GM19099 (cell line): ENCODE measurements around the gene TSPYL6.

Experiments used
- POLR2A ChIP-seq: IDR thresholded peaks from 3 replicates; pipeline ENCODE4 v1.6.1; 2011; ENCODE audit warnings: low read depth; ENCODE audit not compliant: insufficient read length; ENCODE audit errors: extremely low read depth

Gene TSPYL6

GRCh38 chr2:54256091-54256694 is at the start of gene TSPYL6:
Gene TSPYL6 (minus strand): TSS chr2:54256229. CDS start chr2:54256151, 78 bp downstream.
- TF ChIP-seq POLR2A = no peak

DNA sequence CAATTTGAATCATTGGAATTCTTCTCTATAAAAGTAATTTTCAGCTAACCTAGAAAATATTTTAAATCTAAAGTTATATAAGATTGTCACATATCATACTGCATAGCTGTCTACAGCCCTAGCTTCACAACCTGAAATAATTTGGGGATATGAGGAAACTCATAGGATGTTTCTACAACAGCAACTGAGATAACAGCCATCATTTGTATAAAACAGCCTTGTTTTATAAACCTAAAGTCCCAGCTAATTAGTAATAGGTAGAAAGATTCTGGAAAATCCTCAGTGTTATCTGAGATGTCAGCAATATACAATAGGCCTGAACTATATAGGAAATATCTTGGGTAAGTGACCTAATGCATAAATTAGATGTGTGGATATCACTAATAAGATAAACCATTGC is 47.6 kb upstream of the TSPYL6 start:
- no peak for TF ChIP-seq POLR2A

DNA sequence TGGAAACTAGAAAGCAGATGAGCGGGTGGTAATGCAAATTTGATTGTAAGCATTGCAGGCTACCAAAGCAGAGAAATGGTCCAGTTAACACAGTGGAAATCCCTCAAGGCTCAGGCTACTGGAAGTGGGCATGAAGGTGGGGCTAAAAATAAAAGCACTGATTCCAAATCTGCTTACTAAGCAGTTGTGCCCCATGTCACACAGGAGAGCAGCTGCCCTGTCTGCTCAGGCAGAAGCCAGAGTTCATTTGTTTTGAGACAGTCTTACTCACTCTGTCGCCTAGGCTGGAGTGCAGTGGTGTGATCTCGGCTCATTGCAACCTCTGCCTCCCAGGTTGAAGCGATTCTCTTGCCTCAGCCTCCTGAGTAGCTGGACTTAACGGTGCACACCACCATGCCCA is 42.5 kb upstream of the TSPYL6 start:
- no peak for TF ChIP-seq POLR2A

- TF ChIP-seq POLR2A = no peak
These were observed 39.9 kb upstream of the TSPYL6 start for GRCh38 chr2:54295911-54296310.

DNA sequence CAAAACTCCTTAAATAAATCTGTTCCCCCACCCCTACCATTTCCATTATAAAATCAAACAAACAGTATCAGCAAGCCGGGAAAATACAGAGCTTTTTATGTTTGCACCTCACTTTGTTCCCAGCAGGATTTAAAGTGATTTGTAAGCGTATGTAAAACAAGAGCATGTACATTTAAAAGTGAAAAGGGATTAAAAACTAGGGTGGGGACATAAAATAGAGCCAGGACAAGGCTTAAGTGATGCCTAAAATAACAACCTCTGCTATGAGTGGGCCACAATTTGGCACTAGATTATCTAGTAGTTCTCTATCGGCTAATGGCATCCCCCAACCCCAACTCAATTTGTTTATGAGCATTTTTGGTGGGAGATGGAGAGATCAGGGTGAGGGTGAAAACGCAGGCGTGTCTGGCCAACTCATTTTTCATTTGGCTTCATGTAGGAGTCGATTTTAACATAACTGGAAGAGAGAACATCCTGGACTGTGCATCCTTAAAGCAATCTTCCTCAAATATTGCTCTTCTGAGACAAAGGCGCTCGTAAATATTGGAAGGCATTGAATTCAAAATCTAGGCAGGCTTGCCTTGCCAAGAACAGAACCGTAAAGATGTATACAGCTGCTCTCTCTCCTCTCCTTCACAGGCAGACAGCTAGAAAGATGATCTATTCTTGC is 34.5 kb upstream of the TSPYL6 start:
- no peak for TF ChIP-seq POLR2A

DNA sequence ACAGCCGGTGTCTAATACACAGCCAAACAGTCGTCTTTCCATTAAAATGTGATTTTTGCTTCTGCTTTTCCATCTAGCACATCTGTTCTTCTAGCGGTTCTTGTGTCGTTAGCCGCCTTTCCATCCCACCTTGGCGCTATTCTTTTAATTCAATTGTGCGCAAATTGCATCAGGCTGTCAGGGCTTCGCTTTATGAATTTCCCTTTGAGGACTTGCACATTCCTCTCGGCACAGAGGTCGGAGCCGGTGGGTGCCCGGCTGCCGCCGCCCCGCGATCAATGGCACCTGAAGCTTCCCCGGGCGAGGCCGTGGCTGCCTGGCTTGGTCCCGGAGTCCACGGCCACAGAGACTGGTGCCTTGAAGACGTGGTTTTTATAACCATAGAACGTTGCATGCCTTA is 33.9 kb upstream of the TSPYL6 start:
- TF ChIP-seq POLR2A = no peak

- TF ChIP-seq POLR2A = no peak
These were observed 31.5 kb upstream of the TSPYL6 start for GRCh38 chr2:54287532-54287931.

- TF ChIP-seq POLR2A = no peak
These were observed 29.4 kb upstream of the TSPYL6 start for GRCh38 chr2:54285451-54285850.

DNA sequence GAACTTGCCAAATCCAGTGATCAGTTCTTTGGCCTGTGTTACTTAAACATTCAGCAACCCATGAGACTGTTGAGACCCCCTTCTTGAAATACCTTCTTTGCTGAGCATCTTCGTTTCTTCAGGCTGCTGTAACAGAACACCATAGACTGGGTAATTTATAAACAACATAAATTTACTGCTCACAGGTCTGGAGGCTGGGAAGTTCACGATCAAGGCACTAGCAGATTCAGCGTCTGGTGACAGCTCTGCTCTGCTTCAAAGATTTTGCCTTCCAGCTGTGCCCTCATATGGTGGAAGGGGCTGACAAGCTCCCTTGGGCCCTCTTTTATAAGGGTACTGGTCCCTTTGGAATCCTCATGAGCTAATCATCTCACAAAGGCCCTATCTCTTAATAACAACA is 28.8 kb upstream of the TSPYL6 start:
- no peak for TF ChIP-seq POLR2A

DNA sequence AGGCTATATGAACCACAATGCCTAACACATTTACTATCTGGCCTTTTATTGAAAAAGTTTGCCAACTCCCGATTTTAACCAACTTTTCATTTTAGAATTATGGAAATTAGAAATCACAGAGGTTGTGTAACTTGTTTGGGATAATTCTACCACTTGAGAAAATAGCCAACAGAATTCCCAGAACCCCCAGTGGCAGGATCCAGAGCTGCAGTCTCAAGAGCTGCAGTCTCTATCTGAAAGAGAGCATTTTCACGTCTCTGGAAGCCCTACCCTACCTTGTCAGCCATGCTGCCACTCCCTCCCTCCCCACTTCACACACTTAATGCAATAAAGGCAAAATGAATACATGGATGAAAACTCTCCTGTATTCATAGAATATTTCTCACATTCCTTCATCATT is 23.4 kb upstream of the TSPYL6 start:
- no peak for TF ChIP-seq POLR2A

DNA sequence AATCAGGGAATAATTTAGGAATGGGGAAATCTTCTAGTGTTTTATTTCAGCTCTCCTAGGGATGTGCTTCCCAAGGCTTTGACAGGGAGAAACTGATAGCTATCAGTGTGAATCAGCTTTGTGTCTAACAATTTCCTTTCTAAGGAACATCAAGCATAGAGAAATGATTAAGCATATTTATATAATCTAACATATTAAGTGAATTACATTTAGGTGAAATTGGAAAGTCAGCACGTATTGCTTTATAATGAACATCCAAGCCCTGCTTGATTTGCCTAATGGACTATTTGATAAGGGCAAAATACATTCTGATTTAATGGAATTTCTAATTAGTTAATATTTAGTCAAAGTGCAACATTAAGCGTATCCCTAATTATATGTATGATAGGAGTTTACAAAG is 19.5 kb upstream of the TSPYL6 start:
- no peak for TF ChIP-seq POLR2A

DNA sequence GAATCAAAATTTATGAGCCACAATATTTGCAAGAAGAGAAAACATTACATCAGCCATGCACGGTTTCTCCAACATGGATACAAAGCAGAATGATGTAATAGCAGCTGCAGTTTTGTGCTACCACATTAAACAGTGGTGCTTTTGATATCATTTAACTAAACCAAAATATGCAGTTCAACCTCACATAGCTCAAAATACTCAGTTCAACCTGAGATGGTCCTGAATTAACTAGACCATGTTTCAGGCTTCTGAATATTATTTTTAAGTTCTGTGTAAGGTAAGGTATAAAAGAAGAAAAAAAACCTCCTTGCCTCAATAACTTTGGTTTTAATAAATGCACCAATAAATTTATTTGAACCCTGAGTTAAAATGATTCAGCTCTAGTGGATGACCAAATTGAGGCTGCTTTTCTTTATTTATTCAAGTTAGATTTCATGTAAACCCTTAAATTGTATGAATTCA is 18.8 kb upstream of the TSPYL6 start:
- no peak for TF ChIP-seq POLR2A

DNA sequence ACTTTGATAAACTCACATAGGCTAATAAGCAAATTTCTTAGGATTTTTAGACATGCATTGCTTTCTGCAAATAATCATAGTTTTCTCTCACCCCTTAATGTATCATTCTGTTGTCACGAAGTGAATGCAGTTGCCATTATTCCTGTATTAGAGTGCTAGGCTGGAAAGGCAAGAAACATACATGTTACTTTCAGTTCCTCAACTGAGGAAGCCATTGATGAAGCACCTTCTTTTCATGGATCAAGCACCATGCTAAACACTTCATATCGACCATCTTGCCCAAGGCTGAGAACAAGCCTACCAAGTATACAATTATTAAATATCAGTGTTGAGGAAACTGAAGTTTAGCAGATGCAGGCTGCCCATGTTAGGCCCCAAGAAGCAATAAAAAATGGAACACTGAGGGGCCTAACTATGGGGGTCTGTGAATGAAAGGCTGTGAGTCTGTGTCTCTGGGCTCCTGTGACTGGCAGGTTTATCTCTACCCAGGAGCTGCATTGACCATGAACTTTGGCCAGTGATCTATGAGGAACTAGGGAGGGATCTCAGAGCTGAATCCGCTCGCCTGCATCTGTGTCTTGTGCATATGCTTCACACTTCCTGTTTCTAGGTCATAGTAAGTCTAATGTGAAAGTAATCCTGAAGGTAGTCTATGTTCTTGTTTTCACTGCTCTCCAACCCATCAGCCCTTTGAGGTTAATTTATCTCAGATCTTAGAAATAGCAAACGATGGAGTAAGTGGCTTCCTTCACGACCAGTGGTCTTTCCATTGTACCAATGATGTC is 16.0 kb upstream of the TSPYL6 start:
- no peak for TF ChIP-seq POLR2A

GRCh38 chr2:54271189-54271588 is 15.2 kb upstream of the TSPYL6 start:
- TF ChIP-seq POLR2A = no peak

- no peak for TF ChIP-seq POLR2A
These were observed 11.5 kb upstream of the TSPYL6 start for GRCh38 chr2:54267577-54267976.
